Activated CD4-positive, CD25-positive, alpha-beta regulatory T cell (primary cell): ENCODE results near the gene NCBP2.

Experiments used
- DNase-seq, 4 experiments: peaks; one replicate each; lab custom pipeline; 2025; lab: John Stamatoyannopoulos, UW

NCBP2 gene

GRCh38 chr3:196942226-196942914 lies at the start of gene NCBP2:
Gene NCBP2 (minus strand): TSS chr3:196942528. CDS start chr3:196942503, 25 bp downstream.
- peak; percentile 99 to 100 (median 99) for DNase-seq

DNA sequence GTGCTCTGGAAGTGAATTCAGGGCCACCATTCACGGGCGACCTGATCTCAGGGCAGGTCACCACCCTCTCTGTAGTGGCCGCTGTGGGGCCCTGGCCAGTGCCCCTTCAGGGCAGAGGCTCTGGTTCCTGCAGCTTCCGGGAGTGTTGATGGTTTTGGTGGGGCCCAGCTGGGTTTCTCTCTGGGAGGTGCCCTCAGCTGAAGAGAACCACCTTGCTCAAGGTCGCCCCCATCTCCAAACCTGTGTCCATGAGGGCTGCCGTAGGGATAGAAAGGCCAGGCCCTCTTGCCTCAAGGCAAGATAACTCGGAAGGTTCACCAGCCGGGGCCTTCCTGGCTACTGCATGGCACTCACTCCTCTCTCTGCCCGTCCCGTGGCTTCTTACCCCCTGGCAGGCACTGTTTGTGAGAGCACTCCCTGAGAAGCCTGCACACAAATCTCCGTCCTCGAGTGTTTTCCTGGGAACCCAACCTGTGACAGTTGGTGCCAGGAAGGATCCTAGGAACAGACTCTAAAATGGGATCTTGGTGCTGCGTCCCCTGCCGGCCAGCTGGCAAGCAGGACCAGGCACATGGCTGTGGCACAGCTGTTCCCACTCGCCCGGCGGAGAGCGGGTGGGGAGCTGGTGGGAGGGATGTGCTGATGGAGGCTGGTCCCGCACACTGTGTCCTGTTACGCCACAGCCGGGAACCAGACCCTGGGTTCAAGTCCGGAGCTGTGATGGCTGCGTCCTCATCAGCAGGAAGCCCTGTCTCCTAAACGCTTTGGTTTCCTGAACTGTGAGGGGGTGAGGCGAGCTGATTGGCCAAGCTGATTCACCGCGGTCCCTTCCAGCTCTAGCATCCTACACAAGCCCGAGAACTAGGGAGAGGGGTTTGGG lies 49.5 kb upstream of the NCBP2 start:
- no peak for DNase-seq

- no peak for DNase-seq
Measured at GRCh38 chr3:196990601-196991007, 48.3 kb upstream of the NCBP2 start.

- DNase-seq: no peak
Measured at GRCh38 chr3:196989721-196990262, 47.5 kb upstream of the NCBP2 start.

GRCh38 chr3:196988241-196989029 lies 46.1 kb upstream of the NCBP2 start:
- DNase-seq: no peak

GRCh38 chr3:196987022-196987421 lies 44.7 kb upstream of the NCBP2 start:
- DNase-seq: no peak

- no peak for DNase-seq
Measured at GRCh38 chr3:196985954-196986885, 43.9 kb upstream of the NCBP2 start.

GRCh38 chr3:196985298-196985697 lies 43.0 kb upstream of the NCBP2 start:
- no peak for DNase-seq

DNA sequence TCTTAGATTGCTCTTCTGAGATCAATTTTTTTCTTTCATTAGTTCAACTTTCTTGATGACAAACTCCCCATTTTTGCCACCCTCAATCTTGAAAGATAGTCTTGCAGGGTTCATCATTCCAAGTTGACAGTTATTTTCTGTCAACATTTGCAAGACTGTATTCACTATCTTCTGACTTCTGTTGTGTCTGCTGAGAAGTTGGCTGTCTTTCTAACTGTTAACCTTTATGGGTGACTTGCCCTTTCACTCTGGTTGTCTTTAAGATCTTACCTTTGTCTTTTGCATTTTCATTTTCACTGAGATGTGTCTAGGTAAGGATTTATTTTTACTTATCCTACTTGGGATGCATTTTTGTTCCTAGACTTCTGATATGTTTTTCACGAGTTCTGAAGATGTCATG lies 40.9 kb upstream of the NCBP2 start:
- DNase-seq: no peak

GRCh38 chr3:196981657-196982056 lies 39.3 kb upstream of the NCBP2 start:
- DNase-seq: no peak

DNA sequence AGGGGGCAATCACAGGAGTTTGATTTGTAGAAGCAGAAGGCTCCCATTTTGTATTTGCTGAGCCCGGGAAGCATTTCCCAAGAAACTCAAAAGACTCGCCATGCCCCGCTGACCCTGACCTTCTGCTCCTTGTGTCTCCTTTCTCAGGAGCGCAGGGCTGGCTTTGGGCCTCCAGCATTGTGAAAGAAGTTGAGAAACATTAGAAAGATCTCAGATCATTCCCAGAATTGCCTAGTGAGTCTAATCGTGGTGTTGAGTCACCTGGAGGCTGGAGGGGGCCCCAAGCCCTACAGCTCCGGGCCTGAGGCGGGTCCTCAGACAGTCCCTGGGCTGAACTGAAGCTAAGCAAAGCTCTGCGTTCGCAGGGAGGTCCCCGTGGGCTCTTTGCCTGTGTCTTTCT lies 37.2 kb upstream of the NCBP2 start:
- DNase-seq: no peak

DNA sequence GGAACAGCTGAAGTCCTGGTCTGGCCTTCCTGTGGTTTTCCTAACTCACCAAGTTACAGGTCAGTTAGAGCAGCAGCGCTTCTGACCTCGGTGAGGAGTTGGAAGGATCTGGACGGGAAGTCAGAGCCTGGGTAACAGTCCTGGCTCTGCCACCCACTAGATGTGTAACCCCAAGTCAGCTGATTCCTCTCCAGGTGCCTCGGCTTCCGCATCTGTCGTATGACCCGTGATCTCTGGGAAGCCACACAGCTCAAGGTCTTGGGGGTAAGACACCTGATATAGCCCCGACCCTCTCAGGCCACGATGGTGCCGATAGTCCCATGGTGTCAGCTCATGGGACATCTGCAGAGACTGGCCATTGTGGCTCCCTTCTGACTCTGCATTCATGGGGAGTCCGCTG lies 34.6 kb upstream of the NCBP2 start:
- no peak for DNase-seq

- DNase-seq: no peak
Measured at GRCh38 chr3:196975349-196975748, 33.0 kb upstream of the NCBP2 start.

DNA sequence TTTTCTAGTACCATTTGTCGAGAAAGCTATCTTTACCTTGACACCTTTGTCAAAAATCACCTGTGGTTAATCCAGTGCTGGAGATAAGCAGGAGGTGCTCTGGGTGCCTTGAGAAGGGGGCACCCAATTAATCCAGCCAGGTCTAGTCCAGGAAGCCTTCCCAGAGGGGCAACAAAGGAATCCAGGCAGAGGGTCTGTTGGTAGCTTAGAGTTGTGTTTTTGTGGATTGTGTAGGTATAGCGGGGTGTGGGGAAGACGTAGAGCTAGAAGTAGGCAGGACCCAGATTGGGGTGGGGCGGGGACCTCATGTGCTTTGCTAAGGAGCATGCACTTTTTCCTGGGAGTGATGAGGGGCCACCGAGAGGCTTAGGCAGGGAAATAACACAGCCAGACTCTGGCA lies 32.3 kb upstream of the NCBP2 start:
- no peak for DNase-seq

GRCh38 chr3:196971094-196971698 lies 28.9 kb upstream of the NCBP2 start:
- no peak for DNase-seq

- DNase-seq: no peak
Measured at GRCh38 chr3:196970547-196971093, 28.3 kb upstream of the NCBP2 start.

- peak; percentile 29 to 43 (median 33) for DNase-seq
Measured at GRCh38 chr3:196969660-196970546, 27.6 kb upstream of the NCBP2 start.

DNA sequence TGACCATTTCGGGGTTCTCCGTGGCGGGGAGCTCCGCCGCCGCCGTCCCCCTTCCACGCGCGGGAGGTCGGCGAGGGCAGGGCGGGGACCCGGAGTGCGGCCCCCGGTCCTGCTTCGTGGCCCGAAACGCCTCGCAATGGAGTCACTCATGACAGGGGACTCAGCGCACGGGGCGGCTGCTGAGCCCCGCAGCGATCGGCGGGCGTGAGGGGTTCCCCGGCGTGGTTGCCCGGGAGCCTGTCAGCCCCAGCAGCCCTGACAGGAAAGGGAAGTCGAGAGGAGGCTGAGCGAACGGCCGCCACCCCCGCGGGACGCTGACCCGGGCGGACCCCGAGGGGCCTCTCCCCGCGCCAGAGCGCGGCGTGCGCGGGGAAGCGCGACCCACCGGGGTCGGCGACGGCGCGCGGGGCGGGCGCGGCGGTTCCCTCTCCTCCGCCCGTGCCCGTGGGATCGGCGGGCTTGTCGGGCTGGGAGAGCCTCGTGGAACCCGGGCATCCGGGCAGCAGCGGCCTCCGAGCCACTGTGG lies 26.9 kb upstream of the NCBP2 start:
- DNase-seq: no peak
